H9 (cell line): ENCODE results near the gene ITM2B. TPM values are rescaled to one million over a fixed set of nuclear protein-coding genes. Genes with fewer than 3 reads are reported as not detected.

Source experiments
- DNase-seq: peaks from one replicate; pipeline ENCODE4 v3.0.0-alpha.2; 2017
- H2AFZ ChIP-seq: one replicate; pipeline ENCODE4 v1.6.1; 2013; ENCODE audit warnings: mild to moderate bottlenecking, low read length, control low read depth, moderate library complexity
- H2AK5ac ChIP-seq: 2 replicates; pipeline ENCODE4 v1.6.1; 2013; ENCODE audit warnings: low read length, control low read depth, mixed read lengths; ENCODE audit not compliant: insufficient read length
- H2BK120ac ChIP-seq: one replicate; pipeline ENCODE4 v1.6.1; 2013; ENCODE audit warnings: low read depth, mild to moderate bottlenecking, low read length, control low read depth, inconsistent platforms; ENCODE audit not compliant: poor library complexity, severe bottlenecking
- H2BK12ac ChIP-seq: 2 replicates; pipeline ENCODE4 v1.6.1; 2013; ENCODE audit warnings: low read length, control low read depth, mixed read lengths, low read depth; ENCODE audit not compliant: insufficient read length
- H2BK15ac ChIP-seq: 2 replicates; pipeline ENCODE4 v1.6.1; 2013; ENCODE audit warnings: low read depth, low read length, control low read depth
- H2BK20ac ChIP-seq: one replicate; pipeline ENCODE4 v1.6.1; 2013; ENCODE audit warnings: low read depth, mild to moderate bottlenecking, low read length, control low read depth, inconsistent platforms; ENCODE audit not compliant: poor library complexity, severe bottlenecking
- H2BK5ac ChIP-seq: 2 replicates; pipeline ENCODE4 v1.6.1; 2013; ENCODE audit warnings: low read length, control low read depth, mixed read lengths; ENCODE audit not compliant: insufficient read length
- H3K14ac ChIP-seq: 2 replicates; pipeline ENCODE4 v1.6.1; 2013; ENCODE audit warnings: low read length, control low read depth; ENCODE audit not compliant: insufficient read depth
- H3K18ac ChIP-seq: 2 replicates; pipeline ENCODE4 v1.6.1; 2013; ENCODE audit warnings: low read depth, mild to moderate bottlenecking, mixed read lengths, low read length, control low read depth; ENCODE audit not compliant: insufficient read length
- H3K23ac ChIP-seq: 2 replicates; pipeline ENCODE4 v1.6.1; 2013; ENCODE audit warnings: low read length, control low read depth, mixed read lengths, low read depth; ENCODE audit not compliant: insufficient read length
- H3K23me2 ChIP-seq: 2 replicates; pipeline ENCODE4 v1.6.1; 2013; ENCODE audit warnings: low read depth, mild to moderate bottlenecking, mixed read lengths, low read length, control low read depth; ENCODE audit not compliant: insufficient read length, poor library complexity, severe bottlenecking
- H3K27ac ChIP-seq: 2 replicates; pipeline ENCODE4 v1.5.1; 2013; ENCODE audit warnings: low read length, control low read depth, mixed read lengths, low read depth; ENCODE audit not compliant: insufficient read length
- H3K27me3 ChIP-seq: 2 replicates; pipeline ENCODE4 v1.6.1; 2013; ENCODE audit warnings: low read length, control low read depth, inconsistent platforms; ENCODE audit not compliant: insufficient read depth
- H3K4ac ChIP-seq: 2 replicates; pipeline ENCODE4 v1.6.1; 2013; ENCODE audit warnings: low read depth, mild to moderate bottlenecking, control low read depth, inconsistent platforms, low read length, moderate library complexity
- H3K4me1 ChIP-seq: 2 replicates; pipeline ENCODE4 v1.6.1; 2013; ENCODE audit warnings: low read length, control low read depth, inconsistent platforms; ENCODE audit not compliant: insufficient read depth
- H3K4me2 ChIP-seq: 2 replicates; pipeline ENCODE4 v1.6.1; 2013; ENCODE audit warnings: low read length, control low read depth, mixed read lengths; ENCODE audit not compliant: insufficient read length, insufficient read depth
- H3K56ac ChIP-seq: 2 replicates; pipeline ENCODE4 v1.6.1; 2013; ENCODE audit warnings: low read depth, mild to moderate bottlenecking, mixed read lengths, low read length, control low read depth; ENCODE audit not compliant: insufficient read length
- H3K79me1 ChIP-seq: 2 replicates; pipeline ENCODE4 v1.6.1; 2013; ENCODE audit warnings: low read depth, mild to moderate bottlenecking, moderate library complexity, low read length, control low read depth, inconsistent platforms; ENCODE audit not compliant: insufficient read depth, poor library complexity, severe bottlenecking
- H3K79me2 ChIP-seq: 2 replicates; pipeline ENCODE4 v1.6.1; 2013; ENCODE audit warnings: low read length, control low read depth, inconsistent platforms; ENCODE audit not compliant: insufficient read depth
- H3K9ac ChIP-seq: 2 replicates; pipeline ENCODE4 v1.6.1; 2013; ENCODE audit warnings: low read length, control low read depth, mixed read lengths; ENCODE audit not compliant: insufficient read length; ENCODE audit errors: extremely low read depth
- H3K9me3 ChIP-seq: one replicate; pipeline ENCODE4 v1.6.1; 2013; ENCODE audit warnings: low read depth, low read length, inconsistent platforms; ENCODE audit not compliant: control insufficient read depth
- H3T11ph ChIP-seq: one replicate; pipeline ENCODE4 v1.6.1; 2013; ENCODE audit warnings: mild to moderate bottlenecking, low read length, control low read depth, inconsistent platforms
- H4K20me1 ChIP-seq: one replicate; pipeline ENCODE4 v1.6.1; 2013; ENCODE audit not compliant: control insufficient read depth, insufficient read length, insufficient read depth
- H4K5ac ChIP-seq: 2 replicates; pipeline ENCODE4 v1.6.1; 2013; ENCODE audit warnings: low read depth, mild to moderate bottlenecking, mixed read lengths, low read length, control low read depth; ENCODE audit not compliant: insufficient read length
- H4K8ac ChIP-seq: replicated peaks from 2 replicates; pipeline ENCODE4 v1.6.1; 2013; ENCODE audit warnings: low read length, control low read depth, mixed read lengths, low read depth; ENCODE audit not compliant: insufficient read length
- H4K91ac ChIP-seq: 2 replicates; pipeline ENCODE4 v1.6.1; 2013; ENCODE audit warnings: low read depth, mild to moderate bottlenecking, moderate library complexity, mixed read lengths, low read length, control low read depth; ENCODE audit not compliant: insufficient read length
- H3K27ac Mint-ChIP-seq, 3 experiments: 2 replicates in 2 of 3; 3 replicates in 1 of 3; pipeline ENCODE4 v1.8.0; 2020 to 2021; ENCODE audit warnings: mixed read lengths in 3 of 3, mild to moderate bottlenecking in 1 of 3, moderate library complexity in 1 of 3
- H3K27me3 Mint-ChIP-seq: 2 replicates; pipeline ENCODE4 v1.8.0; 2021; ENCODE audit warnings: low read depth, mild to moderate bottlenecking, moderate library complexity, mixed read lengths
- H3K36me3 Mint-ChIP-seq, 3 experiments: 2 replicates in 2 of 3; 3 replicates in 1 of 3; pipeline ENCODE4 v1.8.0; 2020 to 2021; ENCODE audit warnings: low read depth in 3 of 3, mixed read lengths in 3 of 3; ENCODE audit not compliant: insufficient read depth in 1 of 3
- H3K4me1 Mint-ChIP-seq, 2 experiments: 2 replicates each; pipeline ENCODE4 v1.8.0; 2020; ENCODE audit warnings: mixed read lengths in 2 of 2
- H3K4me3 Mint-ChIP-seq, 2 experiments: 2 replicates in 1 of 2; 3 replicates in 1 of 2; pipeline ENCODE4 v1.8.0; 2020 to 2021; ENCODE audit warnings: mild to moderate bottlenecking in 2 of 2, mixed read lengths in 2 of 2, moderate library complexity in 1 of 2
- H3K9me3 Mint-ChIP-seq, 2 experiments: 2 replicates in 1 of 2; 3 replicates in 1 of 2; pipeline ENCODE4 v1.8.0; 2020; ENCODE audit warnings: mild to moderate bottlenecking in 2 of 2, mixed read lengths in 2 of 2, moderate library complexity in 1 of 2
- CTCF ChIP-seq: fragments of 200-600 bp; sonication (generic); conservative IDR thresholded peaks from 3 replicates; pipeline ENCODE4 v1.8.0; 2021; ENCODE audit warnings: antibody characterized with exemption, mild to moderate bottlenecking
- WGBS: extraction: QIAGEN DNeasy Blood & Tissue Kit; methylation state at CpG from one replicate; pipeline ENCODE4 v1.1.7; 2013; ENCODE audit warnings: missing lambda C conversion rate, low lambda C conversion rate, mixed read lengths; ENCODE audit not compliant: insufficient read length; ENCODE audit errors: extremely low coverage; 5-methylcytosine and 5-hydroxymethylcytosine counted together
- total RNA-seq: library from RNA; stranded (reverse); gene quantifications from 2 replicates; pipeline ENCODE4 v1.2.1, GENCODE V29; 2021

Gene ITM2B
- total RNA-seq, 1 experiment from 2014 or later = 175 TPM

- H3K9me3 Mint-ChIP-seq = no peaks in the 10 kb centered on the region
- no peak overlapping the region for H2BK120ac ChIP-seq
- H3K4ac ChIP-seq = no peak overlapping the region
- H3K23me2 ChIP-seq = no peaks in the 10 kb centered on the region
- peaks cover 5% of the 10 kb centered on the region; the same call in 1 of the 2 replicates for H3K79me2 ChIP-seq
- no peaks in the 10 kb centered on the region for H3K79me1 ChIP-seq
- DNase-seq = no peak
- no peak overlapping the region for H4K8ac ChIP-seq
- TF ChIP-seq CTCF = no peak
- WGBS = no CpG with 5 or more reads among the region's 4 CpGs
- H3K36me3 Mint-ChIP-seq = peaks cover 0 to 4% (median 4%) of the 10 kb centered on the region in 3 experiments; a peak in 4 of 7 replicates
- no peak overlapping the region for H4K5ac ChIP-seq
- H3K27me3 ChIP-seq = no peaks in the 10 kb centered on the region
- H2BK20ac ChIP-seq = no peak overlapping the region
- H3K14ac ChIP-seq = no peak overlapping the region
- no peak overlapping the region for H3K23ac ChIP-seq
- H3K27ac Mint-ChIP-seq = no peak overlapping the region
- no peak overlapping the region for H3K27ac ChIP-seq
- H3K9ac ChIP-seq = no peak overlapping the region
- no peaks in the 10 kb centered on the region for H3K9me3 ChIP-seq
- H2BK12ac ChIP-seq = no peak overlapping the region
- no peak overlapping the region for H2AK5ac ChIP-seq
- no peaks in the 10 kb centered on the region for H4K20me1 ChIP-seq
- H2BK5ac ChIP-seq = no peak overlapping the region
- H3K4me1 Mint-ChIP-seq = peaks cover 14 to 16% of the 10 kb centered on the region in 2 experiments
- no peak overlapping the region for H2AFZ ChIP-seq
- H3T11ph ChIP-seq = no peak overlapping the region
- no peak overlapping the region for H3K4me3 Mint-ChIP-seq
- no peaks in the 10 kb centered on the region for H3K27me3 Mint-ChIP-seq
- H3K4me2 ChIP-seq = no peak overlapping the region
- H3K18ac ChIP-seq = no peak overlapping the region
- H2BK15ac ChIP-seq = no peak overlapping the region
- no peak overlapping the region for H4K91ac ChIP-seq
- H3K4me1 ChIP-seq = no peaks in the 10 kb centered on the region
- H3K56ac ChIP-seq = no peak overlapping the region
Measured at GRCh38 chr13:48241651-48242050, 8.6 kb downstream of the ITM2B start.
